DND-41 (cell line): ENCODE data around the gene LRRC14B.

Experiments
- ATAC-seq: fragments of 200-7000 bp; cut with Tn5 transposase; 3 replicates; pipeline ENCODE4 v1.9.1; 2021; ENCODE audit warnings: low read depth; ENCODE audit not compliant: insufficient read depth
- DNase-seq: peaks from one replicate; pipeline ENCODE4 v3.0.0-alpha.2; 2020
- H2AFZ ChIP-seq: 2 replicates; pipeline ENCODE4 v1.6.0; 2012; ENCODE audit warnings: low read depth, low read length
- H3K27ac ChIP-seq: 2 replicates; pipeline ENCODE4 v1.5.1; 2012; ENCODE audit warnings: low read length, inconsistent platforms
- H3K27me3 ChIP-seq: fragments of 200-600 bp; sonication (generic); 2 replicates; pipeline ENCODE4 v1.6.0; 2012; ENCODE audit warnings: low read length, mild to moderate bottlenecking, inconsistent platforms; ENCODE audit not compliant: insufficient read depth, poor library complexity
- H3K36me3 ChIP-seq: 2 replicates; pipeline ENCODE4 v1.5.1; 2012; ENCODE audit warnings: low read length, inconsistent platforms; ENCODE audit not compliant: insufficient read depth
- H3K4me1 ChIP-seq: 2 replicates; pipeline ENCODE4 v1.5.1; 2012; ENCODE audit warnings: mild to moderate bottlenecking, low read length; ENCODE audit not compliant: insufficient read depth
- H3K4me2 ChIP-seq: 2 replicates; pipeline ENCODE4 v1.6.0; 2012; ENCODE audit warnings: mild to moderate bottlenecking, moderate library complexity, low read length, inconsistent platforms; ENCODE audit not compliant: insufficient read depth
- H3K4me3 ChIP-seq, 2 experiments: fragments of 200-600 bp in 1 of 2; shearing (Covaris generic) in 1 of 2; 2 replicates each; pipeline ENCODE4 v1.5.1; 2012 to 2016; ENCODE audit warnings: inconsistent platforms in 2 of 2, low read length in 2 of 2, mild to moderate bottlenecking in 2 of 2, low read depth in 1 of 2, moderate library complexity in 1 of 2
- H3K79me2 ChIP-seq: 2 replicates; pipeline ENCODE4 v1.6.0; 2012; ENCODE audit warnings: low read length, inconsistent platforms; ENCODE audit not compliant: insufficient read depth
- H3K9ac ChIP-seq: 2 replicates; pipeline ENCODE4 v1.6.0; 2012; ENCODE audit warnings: low read depth, mild to moderate bottlenecking, inconsistent platforms, low read length, moderate library complexity
- H3K9me3 ChIP-seq: 2 replicates; pipeline ENCODE4 v1.5.1; 2012; ENCODE audit warnings: low read length, moderate library complexity, mild to moderate bottlenecking, inconsistent platforms; ENCODE audit not compliant: insufficient read depth, severe bottlenecking
- H4K20me1 ChIP-seq: 2 replicates; pipeline ENCODE4 v1.6.0; 2012; ENCODE audit warnings: low read length; ENCODE audit not compliant: insufficient read depth
- EZH2 ChIP-seq: IDR thresholded peaks from 3 replicates; pipeline ENCODE4 v1.6.1; 2012; ENCODE audit warnings: borderline replicate concordance, low read depth, mild to moderate bottlenecking, moderate library complexity, low read length, inconsistent platforms; ENCODE audit not compliant: severe bottlenecking
- TF ChIP-seq, protein P1 (sequence below): IDR thresholded peaks from 2 replicates; pipeline ENCODE4 v1.5.1; 2012; ENCODE audit warnings: borderline replicate concordance, low read length, moderate library complexity, mild to moderate bottlenecking; ENCODE audit not compliant: poor library complexity, severe bottlenecking; ENCODE audit errors: extremely low read depth

The LRRC14B gene

DNA sequence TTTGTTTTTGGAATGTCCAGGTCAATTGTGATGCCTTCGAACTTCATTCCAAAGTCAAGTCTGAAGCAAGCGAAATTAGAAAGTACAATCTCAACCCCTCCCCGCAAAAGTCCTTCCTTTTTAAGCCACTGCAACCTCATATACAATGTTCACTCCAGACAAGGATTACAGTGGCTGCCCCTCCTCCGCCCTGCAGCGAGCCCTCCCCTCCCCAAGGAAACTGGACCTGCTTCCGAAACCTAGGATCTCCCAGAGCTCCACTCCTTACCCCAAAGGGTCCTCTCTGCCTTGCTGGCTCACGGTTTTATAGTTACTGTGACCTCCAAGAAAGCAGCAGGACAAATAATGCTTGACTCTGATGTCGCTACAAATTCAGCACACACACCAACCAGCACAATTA, 10.4 kb downstream of the LRRC14B start:
- Histone ChIP-seq H3K9me3 (no peaks in the 10 kb centered on the region), H2AFZ (no peak overlapping the region), H3K4me1 (no peaks in the 10 kb centered on the region), H3K27me3 (no peaks in the 10 kb centered on the region), H3K36me3 (peaks cover 41% of the 10 kb centered on the region), H4K20me1 (peaks cover 41% of the 10 kb centered on the region), H3K27ac (no peak overlapping the region), H3K9ac (no peak overlapping the region), H3K79me2 (peaks cover 6% of the 10 kb centered on the region), H3K4me3 (no peak overlapping the region), H3K4me2 (no peak overlapping the region)
- TF ChIP-seq EZH2: no peak
- TF ChIP-seq, protein P1, sequence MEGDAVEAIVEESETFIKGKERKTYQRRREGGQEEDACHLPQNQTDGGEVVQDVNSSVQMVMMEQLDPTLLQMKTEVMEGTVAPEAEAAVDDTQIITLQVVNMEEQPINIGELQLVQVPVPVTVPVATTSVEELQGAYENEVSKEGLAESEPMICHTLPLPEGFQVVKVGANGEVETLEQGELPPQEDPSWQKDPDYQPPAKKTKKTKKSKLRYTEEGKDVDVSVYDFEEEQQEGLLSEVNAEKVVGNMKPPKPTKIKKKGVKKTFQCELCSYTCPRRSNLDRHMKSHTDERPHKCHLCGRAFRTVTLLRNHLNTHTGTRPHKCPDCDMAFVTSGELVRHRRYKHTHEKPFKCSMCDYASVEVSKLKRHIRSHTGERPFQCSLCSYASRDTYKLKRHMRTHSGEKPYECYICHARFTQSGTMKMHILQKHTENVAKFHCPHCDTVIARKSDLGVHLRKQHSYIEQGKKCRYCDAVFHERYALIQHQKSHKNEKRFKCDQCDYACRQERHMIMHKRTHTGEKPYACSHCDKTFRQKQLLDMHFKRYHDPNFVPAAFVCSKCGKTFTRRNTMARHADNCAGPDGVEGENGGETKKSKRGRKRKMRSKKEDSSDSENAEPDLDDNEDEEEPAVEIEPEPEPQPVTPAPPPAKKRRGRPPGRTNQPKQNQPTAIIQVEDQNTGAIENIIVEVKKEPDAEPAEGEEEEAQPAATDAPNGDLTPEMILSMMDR: no peak
- no peak for DNase-seq
- no peak for ATAC-seq

DNA sequence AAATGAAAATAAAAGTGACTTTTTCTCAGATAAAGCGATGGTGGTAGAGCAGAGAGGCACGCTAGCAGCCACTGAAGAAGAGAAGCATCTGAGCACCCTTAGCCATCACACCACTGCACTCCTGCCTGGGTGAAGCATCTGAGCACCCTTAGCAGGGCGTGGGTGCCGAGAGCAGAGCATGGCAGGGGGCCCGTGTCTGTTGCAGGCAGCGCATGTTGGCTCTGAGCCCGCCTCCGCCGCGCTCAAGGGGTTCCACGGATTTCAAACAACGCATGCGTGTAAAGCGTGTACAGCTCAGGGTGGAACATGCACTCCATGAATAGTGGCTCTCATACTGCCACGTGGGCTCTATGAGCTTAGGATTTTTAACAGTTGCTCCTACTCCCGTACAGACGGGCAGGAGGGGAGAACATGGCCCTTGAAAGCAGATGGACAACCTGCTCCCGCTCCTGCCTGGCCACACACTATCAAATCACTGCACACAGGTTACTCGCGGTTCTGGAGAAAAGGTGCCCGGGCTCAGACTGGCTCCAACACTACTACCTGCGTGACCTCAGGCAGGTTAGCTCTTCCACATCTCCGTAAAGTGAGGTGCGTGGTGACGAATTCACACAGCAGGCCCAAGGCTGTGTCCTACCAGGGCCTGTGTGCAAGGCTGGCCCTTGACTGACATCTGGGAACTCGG, 12.1 kb downstream of the LRRC14B start:
- H4K20me1 ChIP-seq: peaks cover 57% of the 10 kb centered on the region
- no peak overlapping the region for H2AFZ ChIP-seq
- no peak for ATAC-seq
- no peak for DNase-seq
- TF ChIP-seq, protein P1: no peak
- TF ChIP-seq EZH2: no peak
- no peak overlapping the region for H3K4me2 ChIP-seq
- peaks cover 24% of the 10 kb centered on the region for H3K79me2 ChIP-seq
- H3K36me3 ChIP-seq: peaks cover 55% of the 10 kb centered on the region
- H3K4me3 ChIP-seq: no peak overlapping the region
- no peaks in the 10 kb centered on the region for H3K4me1 ChIP-seq
- H3K27ac ChIP-seq: no peak overlapping the region
- H3K27me3 ChIP-seq: no peaks in the 10 kb centered on the region
- no peaks in the 10 kb centered on the region for H3K9me3 ChIP-seq
- H3K9ac ChIP-seq: no peak overlapping the region

DNA sequence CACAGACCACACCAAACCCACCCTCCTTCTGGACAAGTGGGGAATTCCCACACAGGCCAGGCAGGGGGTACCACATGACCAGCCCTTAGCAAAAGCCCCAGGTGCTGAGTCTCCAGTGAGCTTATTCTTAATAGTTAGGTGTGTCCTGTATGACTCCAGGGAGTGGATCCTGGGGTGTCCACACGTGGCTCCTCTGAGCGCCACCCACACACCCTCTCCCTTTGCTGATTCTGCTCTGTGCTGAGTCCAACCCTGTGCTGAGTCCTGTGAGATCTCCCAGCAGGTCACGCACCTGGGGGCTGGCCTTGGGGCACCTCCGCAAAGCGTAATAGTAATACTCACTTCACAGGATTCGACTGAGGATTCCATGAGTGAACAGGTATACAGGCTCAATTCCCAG, 12.7 kb downstream of the LRRC14B start:
- H4K20me1 ChIP-seq: peaks cover 63% of the 10 kb centered on the region
- no peak overlapping the region for H2AFZ ChIP-seq
- H3K4me1 ChIP-seq: no peaks in the 10 kb centered on the region
- H3K27me3 ChIP-seq: no peaks in the 10 kb centered on the region
- peaks cover 29% of the 10 kb centered on the region for H3K79me2 ChIP-seq
- no peak overlapping the region for H3K4me2 ChIP-seq
- no peak for DNase-seq
- H3K9ac ChIP-seq: no peak overlapping the region
- H3K9me3 ChIP-seq: no peaks in the 10 kb centered on the region
- no peak overlapping the region for H3K27ac ChIP-seq
- ATAC-seq: no peak
- no peak for TF ChIP-seq EZH2
- TF ChIP-seq, protein P1: no peak
- H3K36me3 ChIP-seq: peaks cover 55% of the 10 kb centered on the region
- H3K4me3 ChIP-seq: no peak overlapping the region

DNA sequence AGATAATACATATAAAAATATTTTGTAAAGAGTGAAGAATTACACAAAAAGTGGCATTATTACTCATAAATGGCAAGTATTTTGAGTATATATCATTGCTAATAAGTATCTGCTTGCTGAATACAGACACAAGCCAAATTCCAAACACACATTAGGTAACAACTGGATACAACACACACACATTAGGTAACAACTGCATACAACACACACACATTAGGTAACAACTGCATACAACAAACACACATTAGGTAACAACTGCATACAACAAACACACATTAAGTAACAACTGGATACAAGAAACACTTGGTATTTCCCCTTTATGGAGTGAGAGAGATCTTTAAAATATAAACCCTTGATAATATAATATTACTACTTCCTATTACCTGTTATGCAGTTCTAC, 13.2 kb downstream of the LRRC14B start:
- Histone ChIP-seq H2AFZ (no peak overlapping the region), H3K4me2 (no peak overlapping the region), H3K9me3 (no peaks in the 10 kb centered on the region), H3K27me3 (no peaks in the 10 kb centered on the region), H3K4me1 (no peaks in the 10 kb centered on the region), H4K20me1 (peaks cover 62% of the 10 kb centered on the region), H3K9ac (no peak overlapping the region), H3K36me3 (peaks cover 55% of the 10 kb centered on the region), H3K4me3 (no peak overlapping the region), H3K79me2 (peaks cover 30% of the 10 kb centered on the region), H3K27ac (no peak overlapping the region)
- TF ChIP-seq EZH2: no peak
- TF ChIP-seq, protein P1: no peak
- no peak for DNase-seq
- no peak for ATAC-seq
